ENCODE measurements around the gene P4HTM.

The P4HTM gene, protein sequence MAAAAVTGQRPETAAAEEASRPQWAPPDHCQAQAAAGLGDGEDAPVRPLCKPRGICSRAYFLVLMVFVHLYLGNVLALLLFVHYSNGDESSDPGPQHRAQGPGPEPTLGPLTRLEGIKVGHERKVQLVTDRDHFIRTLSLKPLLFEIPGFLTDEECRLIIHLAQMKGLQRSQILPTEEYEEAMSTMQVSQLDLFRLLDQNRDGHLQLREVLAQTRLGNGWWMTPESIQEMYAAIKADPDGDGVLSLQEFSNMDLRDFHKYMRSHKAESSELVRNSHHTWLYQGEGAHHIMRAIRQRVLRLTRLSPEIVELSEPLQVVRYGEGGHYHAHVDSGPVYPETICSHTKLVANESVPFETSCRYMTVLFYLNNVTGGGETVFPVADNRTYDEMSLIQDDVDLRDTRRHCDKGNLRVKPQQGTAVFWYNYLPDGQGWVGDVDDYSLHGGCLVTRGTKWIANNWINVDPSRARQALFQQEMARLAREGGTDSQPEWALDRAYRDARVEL

DNA sequence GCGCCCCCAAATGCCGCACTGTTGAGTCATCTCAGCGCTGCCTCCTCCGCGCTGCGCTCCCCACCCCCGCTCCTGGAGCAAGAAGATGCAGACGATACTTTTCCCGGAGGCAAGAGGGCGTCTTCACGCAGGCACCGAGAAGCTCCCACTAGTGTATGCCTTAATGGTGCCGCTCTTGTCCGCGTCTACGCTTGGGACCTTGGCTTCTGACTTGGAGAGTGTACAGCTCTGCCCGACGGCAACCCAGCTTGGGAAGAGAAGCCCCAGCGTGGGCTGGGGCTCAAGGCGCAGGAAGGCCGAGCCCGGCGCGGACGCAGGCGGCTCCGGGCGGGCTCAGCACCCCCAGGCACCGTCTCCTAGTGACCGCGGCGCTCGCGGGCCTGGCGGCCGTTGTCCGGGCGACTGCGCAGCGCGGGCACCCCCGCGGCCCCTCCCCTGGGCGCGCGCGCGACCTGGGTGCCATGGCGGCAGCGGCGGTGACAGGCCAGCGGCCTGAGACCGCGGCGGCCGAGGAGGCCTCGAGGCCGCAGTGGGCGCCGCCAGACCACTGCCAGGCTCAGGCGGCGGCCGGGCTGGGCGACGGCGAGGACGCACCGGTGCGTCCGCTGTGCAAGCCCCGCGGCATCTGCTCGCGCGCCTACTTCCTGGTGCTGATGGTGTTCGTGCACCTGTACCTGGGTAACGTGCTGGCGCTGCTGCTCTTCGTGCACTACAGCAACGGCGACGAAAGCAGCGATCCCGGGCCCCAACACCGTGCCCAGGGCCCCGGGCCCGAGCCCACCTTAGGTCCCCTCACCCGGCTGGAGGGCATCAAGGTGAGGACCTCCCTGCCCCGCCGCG, at the start of gene P4HTM:
TSS of gene P4HTM (plus strand) at position 446 of the 840 bp plus-strand sequence. CDS start at position 462, 16 bp downstream.
- peak; percentile 71 for DNase-seq

DNA sequence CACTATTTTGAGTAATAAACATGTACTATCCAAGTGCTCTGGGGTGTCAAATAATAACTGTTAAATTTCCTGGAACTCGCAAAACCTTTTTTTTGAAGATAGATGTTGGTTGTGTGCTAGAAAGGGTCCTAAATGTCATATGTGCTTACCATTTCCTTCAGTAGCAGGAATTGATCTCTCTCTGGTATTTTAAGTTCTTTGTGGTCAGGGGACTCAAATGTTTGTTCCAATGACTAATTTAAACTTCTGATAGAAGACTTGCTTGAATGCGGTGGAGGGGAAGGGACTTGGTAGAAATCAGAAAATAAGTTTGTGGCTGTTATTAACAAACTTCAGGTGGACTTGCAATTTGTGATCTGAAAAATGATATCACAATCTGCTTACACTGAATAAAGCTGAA, 44.6 kb upstream of the P4HTM start:
- DNase-seq, result no peak

DNA sequence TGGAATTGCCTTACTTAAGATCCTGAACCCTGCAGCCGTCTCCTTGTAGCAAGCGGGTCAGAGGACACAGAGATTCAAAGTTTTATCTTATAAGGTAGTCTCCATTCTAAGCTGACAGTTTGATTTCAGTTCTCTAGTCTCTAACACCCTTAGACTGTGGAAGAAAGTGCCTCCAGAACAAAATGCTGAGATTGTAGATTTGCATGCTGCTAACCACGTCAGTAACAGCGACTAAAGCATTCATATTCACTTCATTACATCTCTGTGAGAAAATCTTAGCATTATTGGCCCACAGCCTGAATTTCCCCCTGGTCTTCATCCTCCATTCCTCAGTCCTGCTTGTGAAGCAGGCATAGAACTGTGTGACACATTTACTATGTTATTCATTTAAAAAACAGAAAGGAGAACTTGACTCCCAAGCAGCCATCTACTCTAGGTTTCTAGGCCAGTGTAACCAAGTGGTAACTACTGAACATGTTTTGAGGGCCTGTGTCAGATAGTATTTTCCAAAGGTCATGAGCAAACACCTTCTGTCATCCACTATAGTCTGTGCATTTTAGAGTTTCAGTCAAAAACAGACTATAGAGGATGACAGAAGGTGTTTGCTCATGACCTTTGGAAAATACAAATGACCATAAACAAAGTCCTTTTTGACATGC, 44.0 kb upstream of the P4HTM start:
- DNase-seq, result no peak

DNA sequence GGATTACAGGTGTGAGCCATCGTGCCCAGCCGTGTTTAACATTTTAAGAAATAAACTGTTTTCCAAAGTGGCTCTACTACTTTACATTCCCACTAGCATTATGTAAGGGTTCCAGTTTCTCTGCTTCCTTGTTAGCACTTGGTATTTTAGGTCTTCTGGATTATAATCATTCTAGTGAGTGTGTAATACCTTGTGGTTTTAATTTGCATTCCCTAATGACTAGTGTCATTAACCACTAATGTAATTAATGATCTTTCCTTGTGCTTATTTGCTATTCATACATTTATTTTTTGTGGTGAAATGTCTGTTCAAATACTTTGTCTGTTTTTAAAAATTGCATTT, 40.7 kb upstream of the P4HTM start:
- no peak for DNase-seq

DNA sequence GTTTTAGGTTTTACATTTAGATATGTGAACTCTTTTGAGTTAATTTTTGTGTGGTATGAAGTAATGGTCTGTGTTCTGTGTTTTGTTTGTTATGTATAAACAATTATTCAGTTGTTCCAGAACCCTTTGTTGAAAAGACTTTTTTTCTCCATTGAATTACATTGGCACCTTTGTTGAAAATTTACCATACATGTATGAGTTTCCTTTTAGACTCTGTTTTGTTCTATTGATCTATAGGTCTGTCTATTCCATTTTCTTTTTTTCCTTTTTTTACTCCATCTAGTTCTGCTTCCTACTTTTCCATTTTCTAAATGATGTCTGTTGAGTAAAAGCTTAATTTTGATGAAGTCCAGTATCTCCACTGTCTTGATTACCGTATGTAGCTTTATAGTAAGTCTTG, 40.0 kb upstream of the P4HTM start:
- DNase-seq, result no peak

DNA sequence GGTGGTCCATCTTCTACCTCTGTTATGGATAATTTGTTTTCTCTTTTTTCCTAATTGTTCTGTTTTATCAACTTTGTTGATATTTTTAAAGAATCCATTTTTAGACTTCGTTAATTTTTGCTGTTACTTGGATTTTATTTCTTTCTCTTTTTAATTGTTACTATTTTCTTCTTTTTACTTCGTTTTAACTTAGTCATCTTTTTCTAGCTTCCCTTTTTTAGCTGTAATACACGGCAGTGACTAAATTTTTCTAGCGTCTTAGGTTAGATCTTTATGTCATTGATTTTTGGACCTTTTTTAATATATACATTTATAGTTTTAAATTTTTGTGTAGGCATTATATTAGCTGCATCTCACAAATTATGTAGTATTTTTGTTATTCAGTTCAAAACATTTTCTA, 38.3 kb upstream of the P4HTM start:
- no peak for DNase-seq

DNA sequence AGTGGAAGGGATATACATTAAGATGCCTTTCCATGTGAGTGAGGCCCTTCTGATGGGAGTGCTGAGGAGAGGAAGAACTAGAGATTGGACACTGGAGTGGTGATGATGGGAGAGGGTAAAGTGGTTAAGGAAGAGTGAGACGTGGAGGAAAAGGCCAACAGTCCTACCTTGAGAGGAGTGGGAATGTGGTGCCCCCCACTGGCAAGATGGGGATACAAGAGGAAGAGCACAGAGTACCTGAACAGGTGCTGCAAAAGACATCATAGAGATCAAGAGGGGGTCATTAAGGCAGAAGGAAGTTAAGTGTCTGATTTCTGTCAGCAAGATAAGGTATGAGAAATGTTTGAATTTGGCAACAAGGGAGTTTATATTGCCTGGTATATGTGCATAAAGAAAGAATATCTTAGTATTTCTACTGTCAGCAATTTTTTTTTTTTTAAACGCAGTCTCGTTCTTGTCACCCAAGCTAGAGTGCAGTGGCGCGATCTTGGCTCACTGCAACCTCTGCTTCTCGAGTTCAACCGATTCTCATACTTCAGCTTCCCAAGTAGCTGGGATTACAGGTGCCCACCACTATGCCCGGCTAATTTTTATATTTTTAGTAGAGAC, 37.4 kb upstream of the P4HTM start:
- DNase-seq, result peak; percentile 13

DNA sequence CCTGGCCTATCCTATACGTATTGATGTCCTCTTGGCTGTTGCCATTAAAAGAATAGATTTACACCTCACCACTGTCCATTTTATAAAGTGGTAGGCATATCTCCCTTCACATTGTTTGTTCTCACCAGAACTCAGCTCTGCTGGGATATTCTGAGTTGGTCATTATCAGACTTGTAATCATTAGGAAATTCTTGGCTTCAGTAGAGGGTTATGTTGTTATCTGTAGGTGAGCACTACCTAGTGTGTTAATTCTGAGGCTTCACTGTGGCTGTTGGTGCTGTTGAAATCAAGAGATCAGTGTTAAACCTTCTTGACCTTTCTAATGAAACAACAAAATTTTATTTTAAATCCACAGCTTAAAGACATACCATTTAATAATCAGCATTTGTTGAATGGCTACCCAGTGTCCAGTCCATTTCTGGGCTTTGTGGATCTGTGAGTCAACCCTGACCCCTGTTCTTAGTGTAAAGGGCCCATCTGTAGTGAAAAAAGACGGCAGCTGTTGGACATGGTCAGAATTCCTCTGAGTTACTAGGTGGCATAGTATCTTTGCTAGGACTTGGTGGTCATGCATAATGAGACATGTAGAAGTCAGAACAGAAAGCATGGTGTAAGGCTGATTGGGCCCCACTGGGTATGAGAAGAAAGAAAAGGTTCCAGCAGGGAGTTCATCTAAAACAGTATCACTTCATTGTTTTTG, 32.9 kb upstream of the P4HTM start:
- DNase-seq, result no peak

DNA sequence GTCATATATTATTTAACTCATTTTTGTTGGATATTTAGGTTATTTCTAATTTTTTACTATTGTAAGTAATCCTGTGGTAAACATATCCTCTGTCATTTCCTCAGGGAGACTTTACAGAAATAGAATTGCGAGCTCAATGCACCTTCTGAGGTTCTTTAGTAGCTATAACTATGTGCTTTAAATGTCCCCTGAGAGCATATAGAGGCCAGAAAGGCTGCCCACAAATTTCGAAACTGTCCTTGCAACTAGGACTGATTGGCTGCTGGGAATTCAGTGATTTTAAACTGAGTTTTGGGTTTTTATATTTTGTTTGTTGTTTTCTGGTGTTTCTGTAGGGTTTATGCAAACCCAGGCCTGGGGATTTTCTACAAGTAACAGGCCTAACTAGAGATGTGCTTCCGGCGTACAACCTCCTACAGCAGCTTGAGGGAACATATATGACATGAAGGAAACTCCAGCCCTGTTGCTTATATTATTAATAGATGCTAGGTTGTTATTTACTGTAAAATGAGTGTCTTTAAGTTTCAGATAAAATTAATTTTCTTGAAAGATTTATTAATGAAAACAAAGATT, 29.1 kb upstream of the P4HTM start:
- no peak for DNase-seq

DNA sequence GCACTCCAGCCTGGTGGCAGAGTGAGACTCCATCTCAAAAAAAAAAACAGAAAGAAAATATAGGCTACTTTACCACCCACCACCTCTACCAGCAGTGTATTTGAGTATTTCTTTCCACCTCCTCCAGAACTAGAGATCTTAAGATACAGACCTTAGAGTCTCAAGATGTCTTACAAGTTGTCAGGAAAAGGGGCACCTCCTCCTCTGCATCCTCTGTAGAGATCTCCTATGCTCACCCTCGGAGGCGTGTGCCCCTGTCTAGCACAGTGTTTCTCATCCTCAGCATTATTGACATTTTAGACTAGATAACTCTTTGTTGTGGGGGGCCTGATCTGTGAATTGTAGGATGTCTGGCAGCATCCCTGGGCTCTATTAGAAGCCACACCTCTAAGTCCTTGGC, 27.7 kb upstream of the P4HTM start:
- DNase-seq, result no peak

DNA sequence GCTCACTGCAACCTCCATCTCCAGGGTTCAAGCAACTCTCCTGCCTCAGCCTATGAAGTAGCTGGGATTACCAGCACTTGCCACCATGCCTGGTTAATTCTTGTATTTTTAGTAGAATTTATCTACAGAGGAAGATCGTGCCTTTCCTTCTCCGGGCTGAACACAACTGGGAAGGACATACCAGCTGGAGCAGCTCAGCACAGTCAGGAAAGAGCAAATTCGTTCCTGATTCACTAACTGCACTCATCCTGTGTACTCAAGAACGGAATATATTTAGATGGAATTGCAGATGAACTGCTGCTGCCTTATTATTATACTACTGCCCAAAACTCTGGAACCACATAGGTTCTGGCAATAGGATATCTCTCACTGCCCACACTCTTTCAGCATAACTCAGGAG, 27.1 kb upstream of the P4HTM start:
- DNase-seq, result no peak

DNA sequence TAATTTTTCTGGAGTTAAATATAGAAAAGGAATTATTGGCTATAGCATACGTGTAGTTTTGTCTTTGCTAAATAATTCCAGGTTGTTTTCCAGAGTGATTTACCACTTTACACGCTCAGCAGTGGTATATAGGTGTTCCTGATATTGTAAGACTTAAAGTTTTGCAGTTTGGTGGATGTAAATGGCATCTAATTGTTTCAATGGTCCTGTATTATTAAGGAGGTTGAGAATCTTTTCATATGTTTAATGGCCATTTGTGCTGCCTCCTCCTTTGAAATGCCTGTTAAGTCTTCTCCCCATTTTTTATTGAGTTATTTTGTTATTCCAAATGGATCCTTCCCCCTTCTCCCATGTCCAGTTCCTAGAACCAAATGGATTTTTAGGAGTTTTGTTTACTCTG, 26.4 kb upstream of the P4HTM start:
- DNase-seq, result no peak

DNA sequence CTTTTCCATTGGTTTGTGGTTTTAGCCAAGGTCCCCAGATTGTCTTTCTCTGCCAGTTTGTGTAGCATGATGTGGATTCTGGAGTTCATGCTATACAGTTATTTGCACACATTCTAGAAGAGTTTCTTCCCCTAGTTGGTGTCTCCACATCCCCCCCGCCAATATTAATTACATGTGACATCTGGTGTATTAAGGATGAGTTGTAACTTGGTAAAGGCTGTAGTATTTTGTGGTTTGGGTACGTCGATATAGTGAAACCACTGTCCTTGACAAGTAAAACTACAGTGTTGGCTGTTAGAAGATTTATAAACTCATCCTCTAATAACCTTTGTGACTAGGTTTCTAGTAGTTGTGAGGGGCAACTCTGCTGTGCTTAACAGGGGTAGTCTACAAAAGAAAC, 23.7 kb upstream of the P4HTM start:
- DNase-seq, result no peak

DNA sequence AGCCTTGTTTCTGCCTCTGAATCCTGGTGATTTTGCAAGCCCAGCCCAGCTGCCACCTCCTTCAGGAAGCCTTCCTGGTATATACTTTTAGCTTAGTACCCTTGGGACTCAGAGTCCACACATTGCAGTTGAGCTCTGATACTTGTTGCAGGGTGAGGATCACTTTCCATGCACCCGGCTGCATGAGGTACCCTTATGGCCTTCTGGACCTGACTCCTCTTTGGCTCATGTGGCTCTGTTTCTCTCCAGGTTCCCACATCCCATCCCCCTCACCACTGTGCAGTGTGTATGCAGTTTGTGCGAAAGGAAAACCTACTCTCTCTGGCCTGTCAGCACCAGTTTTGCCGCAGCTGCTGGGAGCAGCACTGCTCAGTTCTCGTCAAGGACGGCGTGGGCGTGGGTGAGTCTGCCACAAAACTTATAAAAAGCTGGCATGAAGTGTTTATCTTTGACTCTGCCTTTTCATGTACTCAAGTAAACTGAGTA, 23.1 kb upstream of the P4HTM start:
- no peak for DNase-seq

DNA sequence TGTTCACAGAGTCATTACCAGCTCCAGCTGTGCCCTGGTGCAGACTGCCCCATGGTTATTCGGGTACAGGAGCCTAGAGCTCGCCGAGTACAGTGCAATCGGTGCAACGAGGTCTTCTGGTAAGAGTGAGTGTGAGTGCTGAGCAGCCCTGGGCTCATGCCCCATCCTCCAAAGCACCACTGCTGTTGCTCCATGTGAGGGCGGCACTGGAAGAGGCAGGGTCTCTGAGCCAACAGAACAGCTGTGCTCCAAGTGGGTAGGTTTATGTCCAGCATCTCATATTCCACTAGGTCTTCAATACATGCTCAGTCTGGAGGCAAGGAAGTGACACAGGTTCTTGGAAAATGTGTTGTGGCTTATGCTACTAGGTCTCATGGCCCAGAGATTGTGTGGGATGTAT, 19.5 kb upstream of the P4HTM start:
- no peak for DNase-seq

DNA sequence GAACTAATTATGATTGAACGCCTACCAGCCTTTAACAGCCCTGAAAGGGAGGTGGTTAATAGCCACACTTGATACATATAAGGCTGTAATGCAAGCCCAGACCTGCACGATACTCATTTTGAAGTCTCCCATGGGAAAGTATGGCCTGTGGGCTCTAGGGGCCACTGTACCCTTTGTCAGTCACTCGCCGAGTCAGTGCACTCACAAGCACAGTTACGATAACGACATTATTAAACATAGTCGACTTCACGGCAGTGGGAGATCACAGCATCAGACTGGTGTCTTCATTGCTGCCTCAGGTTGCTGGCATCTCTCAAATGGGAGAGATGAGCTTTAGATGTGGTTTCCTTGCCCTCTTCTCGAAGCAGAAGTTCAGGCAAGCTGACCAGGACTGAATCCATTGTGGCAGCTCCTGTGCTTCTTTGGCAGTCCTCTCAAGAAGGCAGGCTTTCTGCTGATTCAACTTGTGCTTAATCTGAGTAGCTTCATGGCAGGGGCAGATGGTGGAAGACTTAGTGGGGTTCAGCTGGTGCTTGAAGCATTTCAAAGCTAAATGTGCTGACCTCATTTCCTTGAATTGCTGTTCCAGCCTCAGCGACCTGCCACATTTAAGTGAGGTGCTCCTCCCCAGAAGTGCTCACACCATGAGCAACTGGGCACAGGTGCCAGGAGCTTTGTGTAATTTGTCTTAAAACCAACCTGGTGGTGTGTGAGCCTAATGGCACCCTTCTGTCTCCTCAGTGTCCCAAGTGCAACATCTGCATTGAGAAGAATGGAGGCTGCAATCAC, 15.8 kb upstream of the P4HTM start:
- peak; percentile 29 for DNase-seq

DNA sequence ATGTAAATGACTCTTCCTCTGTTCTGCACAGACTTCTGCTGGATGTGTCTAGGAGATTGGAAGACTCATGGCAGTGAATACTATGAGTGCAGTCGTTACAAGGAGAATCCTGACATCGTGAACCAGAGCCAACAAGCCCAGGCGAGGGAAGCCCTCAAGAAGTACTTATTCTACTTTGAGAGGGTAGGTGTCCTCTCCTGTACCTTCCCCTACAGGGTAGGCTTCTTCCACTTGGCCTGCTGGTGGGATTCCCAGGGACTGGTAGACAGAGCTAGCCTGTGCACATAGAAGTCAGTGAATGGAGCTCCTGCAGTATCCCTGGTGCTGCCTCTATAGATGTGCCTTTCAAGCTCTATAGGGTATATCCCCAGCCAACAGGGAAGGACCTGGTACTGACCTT, 10.6 kb upstream of the P4HTM start:
- DNase-seq, result no peak

DNA sequence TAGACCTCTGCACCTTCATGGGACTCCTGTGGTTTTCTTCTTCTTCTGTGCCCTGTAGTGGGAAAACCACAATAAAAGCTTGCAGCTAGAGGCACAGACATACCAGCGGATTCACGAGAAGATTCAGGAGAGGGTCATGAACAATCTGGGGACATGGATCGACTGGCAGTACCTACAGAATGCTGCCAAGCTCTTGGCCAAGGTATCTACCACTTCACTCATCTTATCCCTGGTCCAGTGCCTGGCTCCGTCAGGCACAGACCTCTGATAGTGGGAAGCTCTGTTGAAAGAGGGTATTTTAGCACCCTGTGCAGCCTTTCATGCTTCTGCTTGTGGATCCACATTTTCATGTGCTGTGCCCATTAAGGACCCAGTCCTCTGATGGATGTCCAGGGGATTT, 9.7 kb upstream of the P4HTM start:
- no peak for DNase-seq

DNA sequence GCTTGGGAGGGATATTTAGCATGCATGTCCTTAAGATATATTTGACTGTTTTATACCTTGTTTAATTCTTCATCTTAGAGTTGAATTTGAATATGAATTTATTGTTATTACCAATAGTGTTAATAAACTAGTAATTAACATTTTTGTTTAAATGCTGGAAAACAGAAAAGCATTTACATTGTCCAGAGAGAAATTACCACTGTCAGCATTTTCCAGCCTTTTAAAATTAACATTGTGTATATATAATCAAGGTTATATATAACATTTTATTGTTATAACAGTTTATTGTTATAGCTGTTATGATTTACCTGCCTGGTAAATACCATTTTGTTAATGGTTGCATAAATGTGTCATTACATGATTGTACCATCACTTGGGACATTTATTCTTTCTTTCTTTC, 8.0 kb upstream of the P4HTM start:
- no peak for DNase-seq

DNA sequence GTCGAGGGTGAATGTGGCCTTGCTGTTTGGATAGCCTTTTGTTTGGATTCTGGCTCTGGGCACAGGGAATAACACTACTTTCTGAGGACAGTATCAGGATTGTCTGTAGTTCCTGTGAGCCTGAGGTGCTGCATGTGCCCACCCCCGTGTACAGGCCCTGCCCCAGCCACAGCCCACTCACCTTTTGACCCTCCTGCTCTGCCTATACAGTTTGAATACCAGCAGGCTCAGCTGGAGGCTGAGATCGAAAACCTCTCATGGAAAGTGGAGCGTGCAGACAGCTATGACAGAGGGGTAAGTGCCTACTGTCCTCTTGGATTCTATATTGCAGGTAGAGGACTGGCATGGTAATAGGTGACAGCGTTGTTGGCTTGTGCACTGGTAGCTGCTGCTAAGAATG, 7.4 kb upstream of the P4HTM start:
- no peak for DNase-seq

DNA sequence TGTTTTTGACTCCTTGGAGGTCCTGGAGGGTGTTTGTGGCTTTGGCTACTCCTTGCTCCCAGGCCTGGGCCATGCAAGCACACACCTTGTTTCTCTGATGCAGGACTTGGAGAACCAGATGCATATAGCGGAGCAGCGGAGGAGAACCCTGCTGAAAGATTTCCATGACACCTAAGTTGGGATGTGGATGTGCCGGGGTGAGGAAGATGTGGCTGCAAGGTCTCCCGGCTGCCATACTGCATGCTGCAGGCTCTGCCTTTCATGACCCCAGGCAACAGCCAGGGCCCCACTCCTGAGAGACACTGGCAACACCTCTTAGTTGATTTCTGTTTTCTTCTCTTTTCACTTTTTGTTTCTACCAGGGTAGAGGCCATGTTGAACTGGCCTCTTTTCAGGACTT, 6.9 kb upstream of the P4HTM start:
- DNase-seq, result no peak
